DOHH2 (cell line): ENCODE data around the gene ZNF594.
"Not testable (repeated sequence)": the region's sequence is repeated elsewhere in the genome, so short reads cannot be mapped to it uniquely, and the experiment has no call there.

ENCODE experiments used
- H3F3A ChIP-seq: fragments of 200-600 bp; sonication (generic), shearing (Covaris generic); 2 replicates; pipeline ENCODE4 v1.6.0; 2016; ENCODE audit warnings: antibody characterized with exemption, mild to moderate bottlenecking; ENCODE audit not compliant: control insufficient read depth, insufficient read depth
- H3K27ac ChIP-seq: fragments of 200-600 bp; sonication (generic); 2 replicates; pipeline ENCODE4 v1.5.1; 2014; ENCODE audit warnings: low read depth, mild to moderate bottlenecking, low read length, moderate library complexity
- H3K27me3 ChIP-seq: fragments of 200-600 bp; sonication (generic); 2 replicates; pipeline ENCODE4 v1.6.1; 2014; ENCODE audit warnings: mild to moderate bottlenecking, low read length, mixed read lengths; ENCODE audit not compliant: control insufficient read depth
- H3K36me3 ChIP-seq: fragments of 200-600 bp; sonication (generic); 2 replicates; pipeline ENCODE4 v1.6.1; 2014; ENCODE audit warnings: mild to moderate bottlenecking, low read length, moderate library complexity, mixed read lengths; ENCODE audit not compliant: control insufficient read depth
- H3K4me1 ChIP-seq: fragments of 200-600 bp; sonication (generic); 2 replicates; pipeline ENCODE4 v1.6.1; 2014; ENCODE audit warnings: mild to moderate bottlenecking, low read length, mixed read lengths; ENCODE audit not compliant: control insufficient read depth
- H3K4me2 ChIP-seq: fragments of 200-600 bp; sonication (generic); 2 replicates; pipeline ENCODE4 v1.6.0; 2014; ENCODE audit warnings: mild to moderate bottlenecking, low read length, moderate library complexity
- H3K4me3 ChIP-seq: fragments of 200-600 bp; sonication (generic); 2 replicates; pipeline ENCODE4 v1.5.1; 2014; ENCODE audit warnings: mild to moderate bottlenecking, low read length, mixed read lengths
- H3K79me2 ChIP-seq: fragments of 200-600 bp; sonication (generic); 2 replicates; pipeline ENCODE4 v1.6.1; 2014; ENCODE audit warnings: mild to moderate bottlenecking, low read length, mixed read lengths; ENCODE audit not compliant: control insufficient read depth
- H3K9me2 ChIP-seq: fragments of 200-600 bp; sonication (generic); replicated peaks from 2 replicates; pipeline ENCODE4 v1.6.1; 2014; ENCODE audit warnings: mild to moderate bottlenecking, low read length, mixed read lengths; ENCODE audit not compliant: control insufficient read depth
- H3K9me3 ChIP-seq: fragments of 200-600 bp; sonication (generic); 2 replicates; pipeline ENCODE4 v1.6.1; 2014; ENCODE audit warnings: antibody characterized with exemption, low read length, mixed read lengths; ENCODE audit not compliant: control insufficient read depth, insufficient read depth
- H4K20me1 ChIP-seq: fragments of 200-600 bp; sonication (generic); 2 replicates; pipeline ENCODE4 v1.6.0; 2014; ENCODE audit warnings: low read depth, mild to moderate bottlenecking, antibody characterized with exemption, low read length, moderate library complexity; ENCODE audit not compliant: control insufficient read depth, insufficient read depth
- EZH2phosphoT487 ChIP-seq: fragments of 200-600 bp; sonication (generic); IDR thresholded peaks from 2 replicates; pipeline ENCODE4 v1.6.1; 2017; ENCODE audit warnings: borderline replicate concordance, mild to moderate bottlenecking, antibody characterized with exemption, low read length, moderate library complexity, mixed read lengths
- TF ChIP-seq, protein P1 (sequence below): fragments of 200-600 bp; sonication (generic); IDR thresholded peaks from one replicate; pipeline ENCODE4 v1.5.1; 2014; ENCODE audit warnings: antibody characterized with exemption, mild to moderate bottlenecking, low read depth, low read length; ENCODE audit not compliant: poor library complexity, severe bottlenecking

The ZNF594 gene

DNA sequence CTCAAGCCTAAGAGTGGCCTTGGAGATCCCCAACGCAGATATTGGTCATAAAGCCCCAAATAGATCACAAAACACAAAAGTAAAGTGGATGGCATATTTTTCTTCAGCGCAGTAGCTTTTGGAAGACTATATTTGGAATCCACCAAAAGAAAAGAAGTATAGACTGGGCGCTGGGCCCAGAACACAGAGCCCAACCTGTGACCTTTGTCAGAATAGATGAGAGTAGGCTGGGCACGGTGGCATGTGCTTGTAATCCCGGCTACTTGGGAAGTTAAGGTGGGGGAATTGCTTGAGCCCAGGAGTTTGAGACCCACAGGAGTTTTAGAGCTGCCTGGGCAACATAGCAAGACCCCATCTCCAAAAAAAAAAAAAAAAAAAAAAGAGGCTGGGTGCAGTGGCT, 28.4 kb upstream of the ZNF594 start:
- Histone ChIP-seq H3K9me3 (no peaks in the 10 kb centered on the region), H3K4me1 (peaks cover 51% of the 10 kb centered on the region), H3K4me3 (no peak overlapping the region), H3K27me3 (no peaks in the 10 kb centered on the region), H3K36me3 (peaks cover 3% of the 10 kb centered on the region; the same call in 1 of the 2 replicates), H3K9me2 (no peaks in the 10 kb centered on the region), H3K27ac (peak overlapping the region; percentile 13; the same call in 1 of the 2 replicates), H3F3A (peaks cover 35% of the 10 kb centered on the region), H3K79me2 (no peaks in the 10 kb centered on the region), H4K20me1 (no peaks in the 10 kb centered on the region), H3K4me2 (no peak overlapping the region)
- no peak for TF ChIP-seq EZH2phosphoT487
- TF ChIP-seq, protein P1, sequence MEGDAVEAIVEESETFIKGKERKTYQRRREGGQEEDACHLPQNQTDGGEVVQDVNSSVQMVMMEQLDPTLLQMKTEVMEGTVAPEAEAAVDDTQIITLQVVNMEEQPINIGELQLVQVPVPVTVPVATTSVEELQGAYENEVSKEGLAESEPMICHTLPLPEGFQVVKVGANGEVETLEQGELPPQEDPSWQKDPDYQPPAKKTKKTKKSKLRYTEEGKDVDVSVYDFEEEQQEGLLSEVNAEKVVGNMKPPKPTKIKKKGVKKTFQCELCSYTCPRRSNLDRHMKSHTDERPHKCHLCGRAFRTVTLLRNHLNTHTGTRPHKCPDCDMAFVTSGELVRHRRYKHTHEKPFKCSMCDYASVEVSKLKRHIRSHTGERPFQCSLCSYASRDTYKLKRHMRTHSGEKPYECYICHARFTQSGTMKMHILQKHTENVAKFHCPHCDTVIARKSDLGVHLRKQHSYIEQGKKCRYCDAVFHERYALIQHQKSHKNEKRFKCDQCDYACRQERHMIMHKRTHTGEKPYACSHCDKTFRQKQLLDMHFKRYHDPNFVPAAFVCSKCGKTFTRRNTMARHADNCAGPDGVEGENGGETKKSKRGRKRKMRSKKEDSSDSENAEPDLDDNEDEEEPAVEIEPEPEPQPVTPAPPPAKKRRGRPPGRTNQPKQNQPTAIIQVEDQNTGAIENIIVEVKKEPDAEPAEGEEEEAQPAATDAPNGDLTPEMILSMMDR, result no peak

DNA sequence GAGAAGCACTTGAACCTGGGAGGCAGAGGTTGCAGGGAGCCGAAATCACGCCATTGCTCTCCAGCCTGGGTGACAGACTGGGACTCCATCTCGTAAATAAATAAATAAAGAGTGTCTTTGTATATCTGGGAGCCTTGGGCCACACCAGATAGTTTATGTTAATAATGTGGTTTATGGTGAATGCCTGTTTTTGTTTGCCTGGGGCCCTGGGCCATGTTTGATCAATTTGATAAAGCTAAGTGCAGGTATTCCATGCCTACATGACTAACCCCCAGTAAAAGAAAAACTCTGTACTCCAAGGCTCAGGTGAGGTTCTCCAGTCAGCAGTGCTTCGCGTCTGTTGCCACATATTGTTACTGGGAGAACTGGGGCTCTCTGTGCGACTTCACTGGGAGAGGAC, 27.9 kb upstream of the ZNF594 start:
- Histone ChIP-seq H3K27ac (peak overlapping the region; percentile 13; the same call in 1 of the 2 replicates), H3K9me3 (no peaks in the 10 kb centered on the region), H3K4me3 (no peak overlapping the region), H3K36me3 (peaks cover 3% of the 10 kb centered on the region; the same call in 1 of the 2 replicates), H3K27me3 (no peaks in the 10 kb centered on the region), H3K4me2 (no peak overlapping the region), H4K20me1 (no peaks in the 10 kb centered on the region), H3K4me1 (peaks cover 45% of the 10 kb centered on the region), H3K79me2 (no peaks in the 10 kb centered on the region), H3K9me2 (no peaks in the 10 kb centered on the region), H3F3A (peaks cover 32% of the 10 kb centered on the region)
- TF ChIP-seq EZH2phosphoT487, result no peak
- TF ChIP-seq, protein P1, result no peak

DNA sequence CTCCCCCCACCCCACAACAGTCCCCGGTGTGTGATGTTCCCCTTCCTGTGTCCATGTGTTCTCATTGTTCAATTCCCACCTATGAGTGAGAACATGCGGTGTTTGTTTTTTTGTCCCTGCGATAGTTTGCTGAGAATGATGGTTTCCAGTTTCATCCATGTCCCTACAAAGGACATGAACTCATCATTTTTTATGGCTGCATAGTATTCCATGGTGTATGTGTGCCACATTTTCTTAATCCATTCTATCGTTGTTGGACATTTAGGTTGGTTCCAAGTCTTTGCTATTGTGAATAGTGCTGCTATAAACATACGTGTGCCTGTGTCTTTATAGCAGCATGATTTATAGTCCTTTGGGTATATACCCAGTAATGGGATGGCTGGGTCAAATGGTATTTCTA, 25.9 kb upstream of the ZNF594 start:
- peaks cover 40% of the 10 kb centered on the region for H3K4me1 ChIP-seq
- H3K27ac ChIP-seq, H3K36me3 ChIP-seq, H3K4me2 ChIP-seq, H4K20me1 ChIP-seq, H3K27me3 ChIP-seq, H3K9me2 ChIP-seq, H3K4me3 ChIP-seq, H3K79me2 ChIP-seq, H3K9me3 ChIP-seq: not testable (repeated sequence)
- H3F3A ChIP-seq, result peaks cover 26% of the 10 kb centered on the region

DNA sequence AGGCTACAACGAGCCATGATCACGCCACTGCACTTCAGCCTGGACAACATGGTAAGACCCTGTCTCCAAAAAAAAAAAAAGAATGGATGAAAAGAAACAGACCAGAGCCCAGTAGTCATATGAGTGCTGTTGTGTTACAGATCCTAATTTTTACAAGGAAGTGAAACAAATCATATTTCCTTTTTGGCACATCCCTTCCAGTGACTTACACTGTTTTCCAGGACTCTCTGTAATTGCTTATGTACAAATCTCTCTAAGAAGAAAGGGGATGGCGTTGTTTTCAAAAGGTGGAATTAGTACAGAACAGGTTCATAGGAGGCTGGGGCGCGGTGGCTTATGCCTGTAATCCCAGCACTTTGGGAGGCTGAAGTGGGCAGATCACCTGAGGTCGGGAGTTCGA, 19.8 kb upstream of the ZNF594 start:
- H3K4me3 ChIP-seq, result peak overlapping the region; percentile 59

More for the DNA sequence above, 19.8 kb upstream of the ZNF594 start:
- Histone ChIP-seq H3K36me3 (peaks cover 8% of the 10 kb centered on the region), H3K27me3 (no peaks in the 10 kb centered on the region), H3K4me2 (peak overlapping the region; percentile 74), H4K20me1 (no peaks in the 10 kb centered on the region), H3F3A (peaks cover 24% of the 10 kb centered on the region), H3K4me1 (peaks cover 60% of the 10 kb centered on the region), H3K9me3 (no peaks in the 10 kb centered on the region), H3K79me2 (no peaks in the 10 kb centered on the region), H3K9me2 (no peaks in the 10 kb centered on the region), H3K27ac (peak overlapping the region; percentile 94)
- TF ChIP-seq, protein P1, result no peak
- TF ChIP-seq EZH2phosphoT487, result no peak
